GM19193 (cell line): ENCODE results near the gene ACSF2.

Experiments used
- POLR2A ChIP-seq: IDR thresholded peaks from 4 replicates; pipeline ENCODE4 v1.6.1; 2011; ENCODE audit not compliant: insufficient read depth, insufficient read length; ENCODE audit errors: extremely low read depth

The ACSF2 gene

DNA sequence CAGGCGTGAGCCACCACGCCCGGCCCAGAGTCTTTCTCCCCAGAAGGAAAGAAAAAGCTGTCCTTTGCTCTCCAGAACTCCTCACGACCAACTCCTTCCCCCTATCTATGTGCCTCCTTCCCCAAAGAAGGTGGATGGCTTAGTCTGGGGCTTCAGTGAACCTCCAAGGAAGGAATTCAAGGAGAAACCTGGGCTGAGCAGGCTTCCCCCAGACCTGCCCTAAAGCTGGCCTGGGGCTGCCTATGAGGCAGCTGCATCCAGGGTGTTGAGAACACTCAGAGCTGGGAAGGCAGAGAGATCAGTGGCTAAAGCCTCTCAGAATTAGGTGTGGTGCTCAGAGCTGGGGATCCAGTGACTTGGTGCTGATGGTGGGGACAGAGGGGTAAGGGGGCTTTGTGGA, 3.8 kb downstream of the ACSF2 start:
- no peak for TF ChIP-seq POLR2A

DNA sequence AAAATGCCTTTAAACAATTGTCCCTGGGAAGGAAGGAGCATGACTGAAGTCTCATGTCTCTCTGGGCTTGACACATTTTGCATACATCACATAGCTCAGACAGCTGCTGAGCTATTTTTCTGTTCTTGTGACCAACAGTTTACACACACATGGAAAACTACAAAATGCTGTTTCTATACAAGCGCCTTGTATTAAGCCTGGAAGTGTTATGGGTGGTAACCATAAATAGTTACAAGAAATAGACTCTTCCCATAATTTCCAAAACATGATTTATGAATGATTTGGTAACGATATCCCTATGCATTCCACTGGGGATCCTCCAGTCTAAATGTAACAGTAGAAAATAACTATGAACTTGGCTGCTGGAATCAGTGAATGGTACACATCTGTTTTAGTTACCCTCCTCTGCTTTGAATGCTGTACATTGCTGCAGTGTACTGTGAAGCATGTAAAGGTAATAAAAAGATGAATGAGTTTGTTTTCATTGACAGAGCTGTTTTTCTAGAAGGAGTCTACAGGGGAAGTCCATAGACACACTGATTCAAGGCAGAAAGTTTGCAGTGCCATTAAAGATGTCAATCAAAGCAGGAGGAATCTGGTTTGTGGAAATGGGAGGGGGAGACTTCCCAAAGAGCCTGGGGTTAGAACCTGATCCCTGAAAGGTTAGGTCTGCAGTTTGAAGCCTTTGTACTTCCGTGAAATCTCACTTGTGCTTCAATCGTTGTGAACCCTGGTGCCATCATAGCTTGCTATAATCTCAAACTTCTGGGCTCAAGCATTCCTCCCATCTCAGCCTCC, 5.0 kb downstream of the ACSF2 start:
- no peak for TF ChIP-seq POLR2A

DNA sequence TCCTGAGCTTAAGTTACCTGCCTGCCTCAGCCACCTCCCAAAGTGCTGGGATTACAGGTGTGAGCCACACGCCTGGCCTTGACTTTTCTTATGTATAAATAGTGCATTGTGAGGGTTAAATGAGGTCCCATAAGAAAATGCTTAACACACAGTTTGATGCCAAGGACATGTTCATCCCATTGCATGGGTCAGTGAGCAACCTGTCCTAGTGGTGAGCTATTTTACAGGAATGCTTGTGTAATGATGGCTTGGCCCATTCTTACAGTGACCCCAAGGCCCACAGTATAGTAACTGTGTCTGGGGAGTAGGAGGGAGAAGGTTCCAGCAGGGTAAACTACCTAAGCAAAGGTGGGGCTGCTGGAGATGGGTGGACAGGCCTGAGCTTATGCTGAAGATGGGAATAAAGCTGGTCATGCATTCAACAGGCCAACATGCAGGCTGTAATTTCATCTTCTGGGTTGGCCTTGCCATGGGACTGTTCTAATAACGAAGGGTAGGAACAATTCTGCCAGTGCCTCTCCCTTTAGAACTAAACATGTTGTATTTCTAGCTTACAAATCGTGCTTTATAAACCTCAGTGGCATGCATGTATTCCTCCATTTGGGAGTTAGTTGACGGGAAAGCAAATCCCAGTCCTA, 6.2 kb downstream of the ACSF2 start:
- TF ChIP-seq POLR2A, result no peak

DNA sequence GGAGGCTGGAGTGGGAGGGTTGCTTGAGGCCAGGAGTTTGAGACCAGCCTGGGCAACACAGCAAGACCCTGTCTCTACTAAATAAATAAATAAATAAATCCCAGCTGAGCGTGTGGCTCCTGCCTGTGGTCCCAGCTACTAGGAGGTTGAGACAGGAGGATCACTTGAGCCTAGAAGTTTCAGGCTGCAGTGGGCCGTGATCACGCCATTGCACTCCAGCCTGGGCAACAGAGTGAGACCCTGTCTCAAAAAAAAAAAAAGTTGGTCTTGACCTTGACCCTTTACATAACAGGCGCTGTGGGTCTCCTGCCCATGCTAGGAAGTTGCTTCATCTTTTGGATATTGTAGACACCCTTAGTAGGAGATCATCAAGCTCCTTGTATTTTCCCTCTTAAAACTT, 11.4 kb downstream of the ACSF2 start:
- TF ChIP-seq POLR2A, result no peak

DNA sequence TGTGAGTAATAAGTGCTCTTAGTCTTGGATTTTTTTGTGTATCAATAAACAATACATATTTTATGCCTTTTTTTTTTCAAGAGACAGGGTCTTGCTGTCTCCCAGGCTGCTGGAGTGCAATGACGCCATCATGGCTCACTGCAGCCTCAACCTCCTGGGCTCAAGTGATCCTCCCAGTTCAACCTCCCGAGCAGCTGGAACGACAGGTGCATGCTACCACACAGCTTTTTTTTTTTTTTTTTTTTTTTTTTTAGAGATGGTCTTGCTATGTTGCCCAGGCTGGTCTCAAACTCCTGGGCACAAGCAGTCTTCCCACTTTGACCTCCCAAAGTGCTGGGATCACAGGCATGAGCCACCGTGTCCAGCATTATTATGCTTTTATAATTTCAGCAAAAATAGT, 13.0 kb downstream of the ACSF2 start:
- TF ChIP-seq POLR2A, result no peak

DNA sequence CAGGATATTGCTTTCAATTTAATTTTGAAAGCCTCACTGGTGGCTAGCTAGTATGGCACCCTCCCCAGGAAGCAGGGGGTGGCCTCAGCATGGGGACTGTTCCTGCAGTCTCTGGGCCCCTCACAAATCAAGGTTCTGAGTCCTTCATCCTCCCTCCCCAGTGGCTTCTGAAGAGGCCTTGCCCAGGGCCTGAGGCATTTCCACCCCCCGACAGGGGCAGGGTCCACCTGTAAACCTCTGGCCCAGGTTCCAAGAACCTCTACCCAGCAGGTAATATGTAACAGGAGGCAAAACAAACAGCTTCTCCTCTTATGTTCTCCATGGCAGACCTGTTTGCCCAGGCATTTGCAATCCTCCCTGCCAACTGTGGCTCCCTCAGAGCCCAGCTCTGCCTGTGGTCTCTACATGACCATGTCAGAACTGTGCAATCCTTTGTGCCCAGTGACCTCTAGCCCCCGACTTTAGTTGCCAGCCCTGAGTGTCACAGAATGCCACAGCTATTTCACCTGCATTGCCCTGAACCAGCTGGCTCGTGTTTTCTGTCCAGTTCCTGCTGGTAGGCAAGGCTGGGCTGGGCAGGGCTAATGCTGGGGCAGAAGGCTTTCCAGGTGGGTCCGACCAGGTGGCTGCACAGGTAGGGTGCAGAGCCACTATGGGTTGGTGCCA, 14.3 kb downstream of the ACSF2 start:
- TF ChIP-seq POLR2A, result no peak

DNA sequence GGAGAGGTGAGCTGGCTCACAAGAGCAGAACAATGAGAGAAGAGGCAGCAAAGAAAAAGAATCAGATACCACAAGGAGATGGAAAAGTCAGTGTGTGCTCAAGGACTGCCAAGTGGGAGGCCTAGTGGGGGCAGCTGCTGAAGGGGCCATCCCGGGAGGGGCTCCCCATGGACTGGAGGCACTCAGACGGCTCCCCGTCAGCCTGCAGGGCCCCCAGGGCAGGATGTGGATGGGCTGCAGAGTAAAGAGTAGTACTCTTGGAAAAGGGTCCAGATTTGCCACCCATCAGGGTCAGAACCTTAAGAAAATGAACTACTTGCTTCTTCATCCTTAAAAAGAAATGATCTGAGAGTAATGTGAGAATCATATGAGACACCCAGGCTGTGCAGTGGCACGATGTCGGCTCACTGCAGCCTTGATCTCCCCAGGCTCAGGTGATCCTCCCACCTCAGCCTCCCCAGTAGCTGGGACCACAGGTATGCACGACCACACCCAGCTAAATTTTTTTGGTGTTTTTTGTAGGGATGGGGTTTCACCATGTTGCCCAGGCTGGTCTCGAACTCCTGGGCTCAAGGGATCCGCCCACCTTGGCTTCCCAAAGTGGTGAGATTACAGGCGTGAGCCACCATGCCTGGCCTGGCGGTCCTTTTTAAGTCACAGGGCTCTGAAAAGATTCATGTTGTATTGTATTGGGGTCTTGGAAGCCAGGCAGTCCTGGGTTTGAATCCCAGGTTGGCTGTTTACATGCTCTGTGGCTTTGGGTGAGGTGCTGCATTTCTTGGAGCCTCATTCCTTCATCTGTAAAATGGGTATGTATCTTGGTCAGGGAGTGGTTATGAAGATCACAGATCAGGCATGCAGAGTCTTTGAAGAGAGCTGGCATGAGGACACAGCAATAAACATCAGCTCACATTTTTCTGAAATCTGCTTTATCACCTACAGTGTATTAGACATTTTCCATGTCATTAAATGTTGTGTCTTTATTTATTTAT, 15.1 kb downstream of the ACSF2 start:
- TF ChIP-seq POLR2A, result no peak

DNA sequence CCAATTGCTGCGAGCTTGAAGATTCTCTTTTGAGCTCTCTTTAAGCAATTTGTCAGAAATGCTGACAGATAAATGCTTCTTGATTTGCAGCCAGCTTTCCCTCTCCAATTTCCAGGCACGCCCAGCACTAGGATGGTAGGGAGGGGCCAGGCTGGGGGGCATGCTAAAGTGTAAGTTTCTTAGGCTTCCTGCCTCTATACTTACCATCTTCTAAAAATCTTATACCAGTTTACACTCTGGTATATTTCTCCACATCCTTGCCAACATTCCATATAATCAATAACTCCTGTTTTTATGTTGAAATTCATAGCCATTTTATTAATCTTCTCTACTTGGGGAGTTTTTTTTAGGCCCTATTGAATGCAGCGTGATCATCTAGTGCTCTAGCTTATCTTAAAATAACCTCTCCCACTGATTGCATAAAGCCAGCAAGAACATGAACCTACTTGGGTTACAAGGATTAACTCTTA, 17.5 kb downstream of the ACSF2 start:
- TF ChIP-seq POLR2A, result no peak

DNA sequence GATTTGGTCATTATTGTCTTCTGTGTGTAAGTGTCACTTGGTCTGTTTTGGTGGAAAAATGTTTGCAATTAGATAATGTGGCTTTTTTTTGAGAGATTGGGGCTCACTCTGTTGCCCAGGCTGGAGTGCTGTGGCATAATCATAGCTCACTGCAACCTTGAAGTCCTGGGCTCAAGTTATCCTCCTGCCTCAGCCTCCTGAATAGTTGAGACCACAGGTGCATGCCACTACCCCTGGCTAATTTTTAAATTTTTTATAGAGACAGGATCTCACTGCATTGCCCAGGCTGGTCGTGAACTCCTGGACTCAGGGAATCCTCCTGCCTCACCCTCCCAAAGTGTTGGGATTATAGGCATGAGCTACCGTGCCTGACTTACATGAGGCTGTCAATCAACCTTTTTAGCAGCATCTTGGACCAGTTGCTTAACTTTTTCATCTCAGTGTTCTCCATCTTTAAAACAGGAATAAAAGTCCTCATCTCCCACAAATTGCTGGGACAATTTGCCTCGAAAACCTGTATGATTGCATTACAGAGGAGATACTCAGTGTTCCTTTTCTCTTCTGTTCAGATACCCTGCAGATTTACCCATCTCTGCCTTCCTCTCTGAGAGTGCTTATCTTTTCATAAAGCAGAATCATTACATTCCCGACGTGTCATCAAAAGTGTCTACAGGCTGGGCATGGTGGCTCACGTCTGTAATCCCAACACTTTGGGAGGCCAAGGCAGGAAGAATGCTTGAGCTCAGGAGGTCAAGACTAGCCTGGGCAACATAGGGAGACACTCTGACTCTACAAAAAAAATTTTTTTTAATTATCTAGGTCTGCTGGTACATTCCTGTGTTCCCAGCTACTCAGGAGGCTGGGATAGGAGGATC, 19.1 kb downstream of the ACSF2 start:
- TF ChIP-seq POLR2A, result no peak

DNA sequence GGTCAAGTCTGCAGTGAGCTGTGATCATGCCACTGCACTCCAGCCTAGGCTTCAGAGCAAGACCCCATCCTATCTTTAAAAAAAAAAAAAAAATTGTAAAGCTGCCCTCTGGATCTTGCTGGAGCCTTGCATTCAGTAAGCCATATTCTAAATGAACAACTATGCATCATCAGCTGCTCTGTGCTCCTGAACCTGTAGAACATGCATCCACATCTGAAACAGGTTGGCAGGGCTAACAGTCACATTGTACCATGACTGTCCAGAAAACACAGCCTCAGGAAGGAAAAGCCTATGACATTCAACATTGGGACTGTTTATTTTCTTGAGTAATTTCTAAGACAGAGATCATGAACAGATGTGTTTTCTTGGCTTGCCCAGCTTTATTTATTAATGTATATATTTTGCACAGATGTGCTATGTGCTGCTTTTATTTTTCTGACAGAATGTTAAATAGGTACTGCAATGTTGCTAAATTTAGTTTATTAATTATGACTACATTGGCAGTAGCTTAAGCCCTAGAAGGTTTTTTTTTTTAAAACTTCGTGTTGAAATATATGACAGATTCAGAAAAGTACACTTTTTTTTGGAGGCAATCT, 19.8 kb downstream of the ACSF2 start:
- TF ChIP-seq POLR2A, result no peak

DNA sequence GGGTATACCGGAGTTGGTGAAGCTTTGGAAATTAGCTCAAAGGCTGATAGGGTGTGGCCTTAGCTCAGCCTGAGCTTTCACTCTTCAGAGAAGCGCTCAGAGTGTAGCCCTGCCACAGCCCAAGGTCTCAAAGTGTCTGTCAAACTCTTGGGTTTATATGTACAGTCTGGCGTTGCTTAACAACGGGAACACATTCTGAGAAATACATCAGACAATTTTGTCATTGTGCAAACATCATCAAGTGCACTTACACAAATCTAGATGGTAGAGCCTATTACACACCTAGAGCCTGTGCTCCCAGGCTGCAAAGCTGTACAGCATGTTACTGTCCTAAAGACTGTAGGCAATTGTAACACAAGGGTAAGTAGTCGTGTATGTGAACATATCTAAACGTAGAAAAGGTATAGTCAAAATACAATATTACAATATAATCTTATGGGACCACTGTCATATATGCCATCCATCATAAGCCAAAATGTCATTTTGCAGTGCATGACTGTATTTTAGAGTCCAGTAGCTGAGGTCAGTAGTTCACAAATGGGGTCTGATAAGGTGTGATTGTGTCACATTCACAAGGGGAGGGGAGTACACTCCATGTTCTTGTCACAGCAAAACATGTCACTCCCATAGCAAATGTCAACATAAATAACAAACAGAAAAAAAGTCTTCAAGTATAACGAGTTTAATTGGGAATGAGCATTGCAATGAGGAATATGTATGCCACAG, 22.0 kb downstream of the ACSF2 start:
- no peak for TF ChIP-seq POLR2A

DNA sequence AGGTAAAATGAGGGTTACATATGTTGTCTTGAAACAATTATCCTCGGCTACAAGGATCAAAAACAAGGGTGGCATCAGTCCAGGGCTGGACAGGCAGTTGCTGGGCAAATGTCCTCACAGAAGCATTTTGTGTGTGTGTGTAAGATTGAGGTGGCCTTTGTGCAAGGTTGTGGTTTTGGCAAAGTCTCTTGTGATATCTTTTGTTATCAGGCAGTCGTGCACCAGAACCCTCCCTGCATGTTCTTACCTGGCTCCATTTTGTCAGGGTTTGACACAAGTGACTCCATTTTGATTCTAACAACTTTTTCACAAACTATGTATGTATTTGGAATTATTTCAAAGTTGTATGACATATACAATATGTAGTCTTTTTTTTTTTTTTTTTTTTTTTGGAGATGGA, 22.6 kb downstream of the ACSF2 start:
- TF ChIP-seq POLR2A, result no peak
